ENCODE measurements around the gene ADGRL4.
"Not testable (repeated sequence)": the region's sequence is repeated elsewhere in the genome, so short reads cannot be mapped to it uniquely, and the experiment has no call there.

ADGRL4 gene

DNA sequence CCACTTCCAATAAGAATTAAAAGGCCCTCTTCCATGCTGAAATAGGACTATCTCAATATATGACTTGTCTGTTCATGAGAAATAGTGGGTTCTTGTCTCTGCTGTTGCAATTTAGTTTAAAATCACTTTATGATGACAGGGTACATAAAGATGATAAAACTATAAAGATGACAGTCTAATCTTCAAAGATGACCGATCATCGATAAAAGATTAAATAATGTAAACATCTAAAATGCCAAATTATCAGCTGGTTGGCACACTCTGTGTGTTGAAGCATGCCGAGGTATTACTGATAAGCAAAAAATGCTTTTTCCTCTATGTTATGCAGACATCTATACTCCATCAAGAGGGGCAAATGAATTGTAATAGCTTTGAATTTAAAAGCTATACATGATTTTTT lies 89.5 kb downstream of the ADGRL4 start:
- DNase-seq, result no peak

DNA sequence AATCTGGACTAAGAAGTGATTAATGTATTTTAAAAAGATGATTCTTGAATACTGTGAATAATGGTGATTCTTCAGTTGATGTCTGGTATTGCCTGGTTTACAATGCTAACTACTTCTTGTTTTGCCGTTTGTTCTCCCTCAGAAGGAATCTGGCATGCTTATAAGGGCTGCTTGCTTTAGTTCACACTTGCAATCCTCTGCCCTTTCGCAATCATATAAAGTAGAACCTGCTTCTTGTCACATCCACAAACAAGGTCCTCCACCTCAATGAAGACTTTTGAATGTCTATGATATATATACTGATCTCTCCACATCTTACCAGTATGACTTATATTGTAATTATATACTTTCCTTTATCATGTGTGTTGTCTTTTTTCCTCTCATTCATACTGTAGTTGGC lies 92.6 kb downstream of the ADGRL4 start:
- DNase-seq, result no peak

DNA sequence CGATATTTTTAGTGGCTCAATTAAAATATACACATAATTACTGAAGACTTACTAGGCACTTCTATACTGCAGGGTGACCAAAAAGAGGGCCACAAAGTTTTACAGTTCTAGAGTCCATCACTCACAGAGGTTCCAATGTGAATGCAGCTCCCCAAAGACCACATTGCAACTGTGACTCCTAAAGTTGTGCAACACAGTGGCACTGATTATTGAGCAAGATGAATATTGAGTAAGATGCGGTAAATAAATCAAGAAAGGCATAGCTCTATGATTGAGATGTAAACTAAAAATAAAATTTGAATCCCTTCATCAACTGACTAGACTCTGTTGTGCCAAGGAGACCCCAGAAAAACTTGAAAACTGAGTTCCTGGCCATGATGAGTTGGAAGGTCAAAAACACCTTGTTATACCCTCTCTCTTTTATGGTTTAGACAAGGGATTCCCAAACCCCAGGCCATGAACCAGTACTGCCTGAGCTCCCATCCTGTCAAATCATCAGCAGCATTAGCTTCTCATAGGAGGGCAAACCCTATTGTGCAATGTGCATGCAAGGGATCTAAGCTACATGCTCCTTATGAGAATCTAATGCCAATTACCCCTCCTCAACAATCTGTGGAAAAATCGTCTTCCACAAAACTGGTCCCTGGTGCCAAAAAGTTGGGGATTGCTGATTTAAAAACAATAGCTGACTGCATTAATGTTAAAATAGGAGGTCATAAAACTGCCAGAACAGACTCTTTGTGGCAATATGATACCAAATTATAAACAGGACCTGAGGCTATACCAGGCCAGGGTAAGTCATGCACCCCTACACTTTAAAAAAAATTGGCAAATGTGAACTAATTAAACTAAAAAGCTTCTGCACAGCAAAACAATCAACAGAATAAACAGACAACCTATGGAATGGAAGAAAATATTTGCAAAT lies 94.3 kb downstream of the ADGRL4 start:
- DNase-seq, result no peak

DNA sequence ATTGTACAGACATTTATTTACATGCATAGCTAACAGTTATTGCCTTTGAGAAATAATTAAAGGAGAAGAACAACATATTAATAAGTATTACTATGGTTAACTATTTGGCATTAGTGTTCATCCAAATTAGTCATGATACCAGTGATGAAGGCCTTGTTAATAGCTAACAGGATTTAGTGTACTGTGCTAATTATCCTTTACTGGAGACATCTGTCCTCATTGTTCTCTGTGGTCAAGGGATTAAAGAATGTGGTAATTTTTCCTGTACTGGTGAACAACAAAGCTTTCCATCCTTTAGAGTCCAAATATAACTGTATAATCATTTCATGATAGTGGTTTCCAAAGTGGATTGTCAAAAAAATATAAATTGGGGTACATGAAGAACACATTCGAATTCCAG lies 103.9 kb downstream of the ADGRL4 start:
- no peak for DNase-seq

DNA sequence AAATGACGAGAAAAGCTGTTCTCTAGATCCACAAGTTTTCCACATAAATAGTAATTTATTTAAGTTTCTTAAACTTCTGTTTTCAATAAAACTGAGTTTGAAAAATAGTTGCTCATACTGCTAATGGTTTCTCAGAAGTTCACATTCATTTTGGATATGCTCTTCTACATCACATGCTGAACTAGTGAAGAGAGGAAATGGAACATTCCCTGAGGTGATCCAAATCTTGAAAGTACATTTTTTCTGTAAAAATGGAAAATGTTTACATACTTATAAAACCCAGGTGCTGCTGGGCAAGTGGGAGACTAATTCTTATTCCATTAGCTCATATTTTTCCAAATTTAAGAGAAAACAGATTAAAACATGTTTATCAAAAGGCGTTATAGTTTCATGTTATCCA lies 111.7 kb downstream of the ADGRL4 start:
- DNase-seq, result no peak

DNA sequence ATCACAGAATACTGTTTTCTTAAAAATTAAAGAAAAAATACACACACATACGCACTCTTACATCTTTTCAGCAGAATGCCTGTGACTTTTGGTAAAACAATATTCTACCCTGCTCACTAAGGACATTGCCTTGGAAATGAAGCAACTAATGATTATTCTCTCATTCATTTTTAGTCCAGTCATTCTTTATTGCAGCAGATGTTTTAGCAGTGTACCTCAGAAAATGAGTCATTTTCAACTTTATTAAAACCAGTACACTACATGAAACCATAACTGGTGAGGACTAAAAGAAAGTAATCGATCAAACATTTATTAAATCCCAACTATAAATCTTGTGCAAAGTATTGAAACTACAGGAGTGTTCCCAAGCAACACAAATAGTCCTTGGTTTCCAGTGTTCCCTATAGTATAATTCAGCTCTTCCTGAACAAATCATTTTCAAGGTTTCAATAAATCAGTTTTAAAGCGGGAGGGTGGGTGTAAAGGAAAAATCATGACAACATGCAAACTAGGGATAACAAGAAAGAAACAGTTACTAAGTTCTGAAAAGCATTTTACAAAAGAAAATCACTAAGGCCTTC lies 114.2 kb downstream of the ADGRL4 start:
- no peak for DNase-seq

DNA sequence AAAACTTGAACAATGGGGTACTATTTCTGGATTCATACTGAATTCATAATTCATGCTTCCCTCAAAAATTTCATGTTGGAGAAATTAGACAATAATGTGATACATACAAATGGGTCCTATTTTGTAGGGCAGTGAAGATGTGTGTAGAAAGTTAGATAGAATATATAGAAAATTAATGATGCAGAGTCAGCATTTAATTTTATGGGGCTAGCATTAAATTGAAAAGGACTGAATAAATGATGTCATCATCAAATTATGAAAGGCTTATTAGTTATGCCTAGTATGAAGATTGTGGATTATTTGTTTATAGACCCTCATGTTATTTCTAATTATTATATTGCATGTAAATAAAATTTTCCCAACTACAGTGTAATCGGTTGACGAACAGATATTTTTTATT lies 119.1 kb downstream of the ADGRL4 start:
- no peak for DNase-seq

DNA sequence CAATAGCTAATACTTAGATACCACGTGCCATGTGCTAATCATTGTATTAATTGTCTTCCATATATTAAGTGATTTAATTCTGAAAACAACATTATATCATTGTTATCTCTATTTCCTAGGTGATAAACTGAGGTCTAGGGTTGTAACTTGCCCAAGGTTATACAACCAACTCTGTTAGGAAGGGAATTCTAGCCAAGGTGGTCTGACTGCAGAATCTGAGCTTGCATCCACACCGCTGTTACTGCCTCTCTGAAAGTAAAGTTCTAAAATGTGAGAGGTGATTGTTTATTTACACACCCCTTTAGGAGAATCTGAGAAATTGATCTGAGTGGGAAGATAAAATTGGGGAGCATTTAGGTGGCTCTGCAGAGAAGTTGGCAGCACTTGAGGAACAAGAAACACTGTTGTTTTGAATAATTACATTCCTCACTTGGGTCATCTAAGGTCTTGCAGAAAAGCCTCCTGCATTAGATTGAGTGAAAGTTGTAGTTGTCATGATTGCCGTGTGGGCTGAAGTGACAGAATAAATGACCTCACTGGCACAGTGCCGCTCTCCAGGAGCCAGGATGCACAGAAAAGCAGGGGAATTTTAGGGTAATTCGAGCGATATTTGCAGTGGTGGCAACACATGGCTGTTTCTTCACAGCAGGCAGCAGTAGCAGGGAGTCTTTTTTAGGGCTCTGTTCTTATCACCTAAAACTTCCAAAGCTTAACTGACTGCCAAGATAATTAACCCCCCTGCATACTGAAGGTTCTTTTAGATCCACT lies 121.7 kb downstream of the ADGRL4 start:
- no peak for DNase-seq

DNA sequence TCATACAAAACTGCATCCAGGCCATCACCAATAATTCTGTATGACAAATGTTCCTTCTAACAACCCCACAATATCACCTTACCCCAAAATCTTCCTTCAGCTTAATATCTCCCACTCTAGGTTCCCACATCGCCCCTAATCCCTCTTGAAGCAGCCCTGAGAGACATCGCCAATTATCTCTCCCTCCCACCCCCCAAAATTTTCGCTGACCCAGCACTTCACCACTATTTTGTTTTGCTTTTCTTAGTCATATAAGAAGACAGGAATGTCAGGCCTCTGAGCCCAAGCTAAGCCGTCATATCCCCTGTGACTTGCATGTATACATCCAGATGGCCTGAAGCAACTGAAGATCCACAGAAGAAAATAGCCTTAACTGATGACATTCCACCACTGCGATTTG lies 126.3 kb downstream of the ADGRL4 start:
- no peak for DNase-seq

DNA sequence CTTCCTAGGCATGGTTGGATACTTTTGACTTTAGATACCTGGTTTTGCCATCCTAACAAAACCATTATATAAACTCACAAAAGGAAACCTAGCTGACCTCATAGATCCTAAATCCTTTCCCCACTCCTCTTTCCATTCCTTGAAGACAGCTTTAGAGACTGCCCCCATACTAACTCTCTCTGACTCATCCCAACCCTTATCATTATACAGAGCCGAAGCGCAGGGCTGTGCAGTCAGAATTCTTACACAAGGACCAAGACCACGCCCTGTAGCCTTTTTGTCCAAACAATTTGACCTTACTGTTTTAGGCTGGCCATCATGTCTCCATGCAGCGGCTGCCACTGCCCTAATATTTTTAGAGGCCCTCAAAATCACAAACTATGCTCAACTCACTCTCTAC lies 130.5 kb downstream of the ADGRL4 start:
- DNase-seq, result not testable (repeated sequence)

DNA sequence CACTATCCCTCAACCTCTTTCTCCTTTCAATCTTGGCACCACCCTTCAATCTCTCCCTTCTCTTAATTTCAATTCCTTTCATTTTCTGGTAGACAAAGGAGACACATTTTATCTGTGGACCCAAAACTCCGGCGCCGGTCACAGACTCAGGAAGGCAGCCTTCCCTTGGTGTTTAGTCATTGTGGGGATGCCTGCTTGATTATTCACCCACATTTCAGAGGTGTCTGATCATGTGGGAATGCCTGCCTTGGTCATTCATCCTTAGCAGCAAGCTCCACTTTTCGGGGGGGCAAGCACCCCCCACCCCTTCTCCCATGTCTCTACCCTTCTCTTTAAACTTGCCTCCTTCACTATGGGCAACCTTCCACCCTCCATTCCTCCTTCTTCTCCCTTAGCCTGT lies 133.7 kb downstream of the ADGRL4 start:
- not testable (repeated sequence) for DNase-seq

DNA sequence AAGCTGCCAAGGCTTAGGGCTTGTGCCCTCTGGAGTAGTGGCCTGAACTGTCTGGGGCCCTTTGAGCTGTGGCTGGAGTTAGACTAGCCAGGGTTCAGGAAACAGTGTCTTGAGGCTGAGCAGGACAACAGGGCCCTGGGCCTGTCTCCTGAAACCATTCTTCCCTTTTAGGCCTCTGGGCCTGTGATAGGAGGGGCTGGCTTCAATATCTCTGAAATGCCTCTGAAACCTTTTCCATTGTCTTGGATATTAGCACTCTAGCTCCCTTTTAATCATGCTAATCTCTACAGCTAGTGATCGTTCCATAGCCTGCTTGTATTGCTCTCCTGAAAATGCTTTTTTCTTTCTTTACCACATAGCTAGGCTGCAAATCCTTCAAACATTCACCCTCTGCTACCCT lies 135.3 kb downstream of the ADGRL4 start:
- DNase-seq, result no peak

DNA sequence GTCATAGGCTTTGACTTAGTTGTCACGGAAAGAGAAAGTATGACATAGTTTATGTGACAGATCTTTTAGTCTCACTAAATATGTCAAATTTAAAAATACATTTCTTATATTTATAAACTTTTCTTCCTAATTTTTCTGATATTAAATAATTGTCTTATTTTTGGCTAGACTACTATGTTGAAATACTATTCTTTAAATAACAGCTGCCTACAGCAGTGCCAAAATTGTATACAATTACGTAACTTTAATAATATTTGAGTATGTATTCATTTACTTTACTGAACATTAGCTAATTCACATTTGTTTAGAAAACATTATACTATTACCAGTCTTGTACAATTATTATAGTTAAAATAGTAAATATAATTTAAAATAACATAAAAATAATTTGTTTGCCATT lies 137.4 kb downstream of the ADGRL4 start:
- no peak for DNase-seq

DNA sequence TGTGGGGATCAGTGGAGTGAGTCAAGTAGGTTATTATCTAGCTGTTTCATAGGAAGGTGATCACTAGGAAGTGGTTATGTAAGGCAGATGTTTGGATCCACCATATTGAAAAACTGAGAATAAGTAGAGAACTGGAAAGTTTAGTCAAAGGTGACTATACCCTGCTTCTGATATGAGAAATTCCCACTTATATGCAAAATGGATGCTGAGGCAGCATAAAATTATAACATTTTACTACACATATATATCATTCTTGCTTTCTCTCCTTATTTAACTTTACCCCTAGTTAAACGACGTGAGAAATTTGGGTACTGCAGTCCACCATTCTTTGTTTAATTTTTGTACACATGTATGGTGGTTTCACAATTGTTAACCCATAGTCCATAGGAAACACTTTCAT lies 142.4 kb downstream of the ADGRL4 start:
- no peak for DNase-seq

DNA sequence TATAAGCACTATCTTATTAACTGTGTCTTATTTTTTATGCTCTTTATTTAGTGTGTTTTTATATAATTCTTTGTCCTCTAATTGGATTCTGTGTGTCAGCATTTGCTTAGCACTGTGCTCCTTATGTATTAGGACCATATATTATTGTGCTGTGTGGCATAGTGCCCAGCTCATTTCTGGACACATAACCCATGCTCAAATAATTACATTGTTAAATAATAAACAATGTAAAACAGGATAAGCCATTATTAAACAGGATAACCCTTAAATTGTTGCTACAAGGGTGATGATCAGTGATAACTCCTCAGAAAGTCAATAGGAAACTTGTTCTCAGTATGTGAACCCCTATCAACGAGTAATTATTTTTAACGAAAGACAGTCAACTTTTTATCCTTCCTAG lies 150.4 kb downstream of the ADGRL4 start:
- DNase-seq, result no peak

DNA sequence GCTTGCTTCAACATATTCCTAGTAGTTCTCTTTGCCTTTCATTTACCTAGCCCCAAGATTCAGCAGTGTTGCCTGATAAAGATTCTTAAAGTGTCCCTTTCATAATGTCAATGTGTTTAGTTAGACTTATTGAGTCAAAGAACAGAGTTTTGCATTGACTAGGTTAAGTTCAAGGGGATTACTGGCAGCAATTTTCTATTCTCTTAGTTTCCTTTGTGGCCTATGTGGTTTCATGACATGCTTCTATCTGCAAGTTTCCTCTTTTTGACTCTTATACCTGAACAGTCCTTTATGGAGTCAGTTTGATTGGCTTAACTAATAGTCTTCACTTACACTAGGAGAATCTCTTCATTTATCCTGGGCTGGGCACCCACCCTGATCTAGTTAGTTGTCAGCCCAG lies 151.3 kb downstream of the ADGRL4 start:
- DNase-seq, result no peak

DNA sequence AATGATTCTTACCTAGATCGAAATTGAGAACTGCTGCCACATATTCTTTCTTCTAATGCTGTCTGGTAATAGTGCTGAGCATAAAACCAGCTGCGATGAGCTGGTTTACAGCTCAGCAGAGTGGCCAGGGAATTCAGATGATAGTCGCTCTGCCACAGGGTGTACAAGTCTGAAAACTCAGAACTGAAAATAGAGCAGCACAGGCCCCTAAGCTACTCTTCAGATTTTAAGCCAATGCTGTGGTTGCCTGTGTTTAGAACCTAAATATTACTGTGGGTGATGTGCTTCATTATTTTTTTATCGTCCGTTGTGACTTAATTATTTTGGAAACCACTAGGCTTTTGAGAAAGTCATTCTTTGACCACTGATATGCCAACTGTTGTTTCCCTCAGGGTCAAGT lies 152.0 kb downstream of the ADGRL4 start:
- DNase-seq, result no peak

DNA sequence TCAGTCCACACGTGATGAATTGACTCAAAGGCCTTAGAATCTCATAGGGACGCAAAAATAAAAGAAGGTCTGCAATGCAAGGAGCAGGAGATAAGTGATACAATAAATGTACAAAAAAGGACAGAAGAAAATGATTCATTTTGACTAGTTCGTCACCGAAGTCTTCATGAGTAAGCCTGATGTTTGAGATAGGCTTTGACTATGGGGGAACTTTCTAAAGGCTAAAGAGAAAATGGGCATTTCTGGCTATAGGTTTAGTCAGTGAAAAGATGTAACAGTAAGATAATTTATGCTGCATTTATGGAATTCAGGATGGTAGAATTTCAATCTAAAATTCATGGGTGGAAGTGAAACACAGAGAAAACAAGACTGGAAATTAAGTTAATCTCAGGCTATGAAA lies 163.0 kb downstream of the ADGRL4 start:
- DNase-seq, result no peak

DNA sequence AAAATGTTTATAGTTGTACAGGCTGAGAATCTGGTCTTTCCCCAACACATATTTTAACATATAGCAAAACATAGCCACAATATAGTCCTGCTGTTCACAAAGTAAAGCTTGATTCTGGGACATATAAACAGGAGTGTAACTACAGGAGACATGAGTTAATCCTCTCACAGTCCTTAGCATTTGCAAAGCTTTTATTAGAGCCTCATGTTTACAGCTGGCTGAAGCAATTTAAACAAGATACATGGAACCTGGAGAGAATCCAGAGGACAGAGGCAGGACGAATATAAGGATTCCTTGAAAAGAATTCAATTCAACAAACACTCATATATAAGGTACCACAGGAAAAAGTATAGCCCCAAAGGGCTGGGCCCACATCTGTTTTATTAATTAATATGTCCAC lies 163.4 kb downstream of the ADGRL4 start:
- no peak for DNase-seq

DNA sequence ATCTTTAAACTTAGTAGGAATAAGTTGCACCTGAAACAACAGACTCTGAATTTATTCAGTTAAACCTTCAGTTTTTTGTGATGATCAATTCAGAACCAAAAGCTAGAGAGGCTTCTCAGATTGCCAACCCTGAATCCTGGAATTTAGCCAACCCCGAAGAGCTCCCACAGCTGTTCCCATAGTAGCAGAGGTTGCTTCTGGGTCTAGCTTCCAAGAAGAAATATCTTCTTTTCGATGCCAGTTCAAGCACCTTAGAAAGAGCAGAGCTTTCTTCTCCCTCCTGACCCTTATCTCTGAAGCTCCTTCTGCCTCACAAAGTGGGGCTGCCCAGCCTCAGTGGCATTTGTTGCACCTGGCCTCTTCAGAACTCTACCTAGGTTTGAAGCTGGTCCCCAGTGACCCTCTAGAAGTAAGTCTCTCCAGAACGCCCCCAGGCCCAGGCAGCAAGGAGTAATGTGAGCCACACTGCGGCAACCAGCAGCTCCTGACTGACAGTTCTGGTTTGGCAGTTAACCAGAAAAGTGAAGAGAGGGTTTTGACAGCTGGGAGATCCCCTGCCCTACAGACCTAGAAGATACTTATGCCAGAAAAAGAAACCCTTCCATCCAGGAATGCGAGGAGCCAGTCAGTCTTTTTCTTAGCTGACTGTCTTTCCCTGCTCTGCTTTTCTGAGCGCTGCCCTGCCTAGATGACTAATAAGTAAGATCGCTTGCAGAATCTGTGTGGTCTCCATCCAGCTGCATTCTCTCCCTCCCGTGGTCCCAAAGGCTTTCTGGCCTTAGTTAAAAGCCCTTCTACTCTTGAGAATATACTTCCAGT lies 165.9 kb downstream of the ADGRL4 start:
- no peak for DNase-seq

Data from stimulated activated CD4-positive, alpha-beta T cell treated with anti-CD3 and anti-CD28 coated beads, Interleukin-2, amount 100 ng/mL, for 48 hours (primary cell).